K562 (cell line): Measurements from ENCODE around the gene RUNDC1. TPM values are rescaled to one million over a fixed set of nuclear protein-coding genes. Genes with fewer than 3 reads are reported as not detected.

Experiments
- CEBPZ ChIP-seq: fragments of 150-350 bp; IDR thresholded peaks from 2 replicates; pipeline ENCODE4 v1.6.1; 2014; ENCODE audit warnings: low read depth, mild to moderate bottlenecking, low read length, borderline replicate concordance
- CTCF ChIP-seq, 3 experiments: IDR thresholded peaks in 2 of 3; conservative IDR thresholded peaks in 1 of 3; 2 replicates each; pipeline ENCODE4 v1.5.1; 2011 to 2012; ENCODE audit warnings: low read length in 3 of 3, mild to moderate bottlenecking in 3 of 3, control low read depth in 2 of 3, improper control_type of control experiment in 1 of 3, inconsistent platforms in 1 of 3, low read depth in 1 of 3, mixed read lengths in 1 of 3, moderate library complexity in 1 of 3; ENCODE audit not compliant: insufficient read depth in 2 of 3
- DIDO1 ChIP-seq: fragments of 450-650 bp; IDR thresholded peaks from 2 replicates; pipeline ENCODE4 v1.6.1; 2016; ENCODE audit warnings: low read depth, missing biosample characterization, missing genetic modification characterization
- E4F1 ChIP-seq: fragments of 250-450 bp; sonication (Bioruptor Pico); IDR thresholded peaks from 2 replicates; pipeline ENCODE4 v1.5.0; 2021; ENCODE audit warnings: mild to moderate bottlenecking, borderline replicate concordance
- HES1 ChIP-seq: fragments of 450-650 bp; IDR thresholded peaks from 2 replicates; pipeline ENCODE4 v1.6.1; 2016; ENCODE audit warnings: low read depth, mild to moderate bottlenecking, moderate library complexity
- NFE2L1 ChIP-seq: fragments of 450-650 bp; IDR thresholded peaks from 2 replicates; pipeline ENCODE4 v1.6.1; 2016; ENCODE audit warnings: missing genetic modification characterization, low read depth, mild to moderate bottlenecking, missing compliant biosample characterization, moderate library complexity, borderline replicate concordance
- NFRKB ChIP-seq: fragments of 450-650 bp; IDR thresholded peaks from 2 replicates; pipeline ENCODE4 v1.6.1; 2016; ENCODE audit warnings: low read depth
- NRF1 ChIP-seq, 2 experiments: fragments of 450-650 bp; IDR thresholded peaks in 1 of 2; conservative IDR thresholded peaks in 1 of 2; 2 replicates each; pipeline ENCODE4 v1.6.1; 2014; ENCODE audit warnings: mild to moderate bottlenecking in 2 of 2
- PKNOX1 ChIP-seq: fragments of 450-650 bp; IDR thresholded peaks from 2 replicates; pipeline ENCODE4 v1.6.1; 2016
- SAP30 ChIP-seq: fragments of 200-600 bp; sonication (generic); IDR thresholded peaks from 2 replicates; pipeline ENCODE4 v1.6.1; 2012; ENCODE audit warnings: borderline replicate concordance, low read depth, mild to moderate bottlenecking, moderate library complexity, low read length, control low read depth, inconsistent platforms; ENCODE audit not compliant: insufficient read depth, poor library complexity, severe bottlenecking
- TFAP4 ChIP-seq: sonication (generic); formaldehyde crosslinking; IDR thresholded peaks from 2 replicates; pipeline ENCODE4 v1.8.0; 2022; ENCODE audit warnings: missing genetic modification reagents, mild to moderate bottlenecking, moderate library complexity, borderline replicate concordance
- TOE1 ChIP-seq, 2 experiments: fragments of 450-650 bp in 1 of 2; sonication (generic) in 1 of 2; formaldehyde crosslinking in 1 of 2; IDR thresholded peaks; 2 replicates each; pipeline versions ENCODE4 v1.7.1 to v1.8.0; 2016 to 2022; ENCODE audit warnings: borderline replicate concordance in 2 of 2, mild to moderate bottlenecking in 2 of 2, antibody characterized with exemption in 1 of 2, inconsistent platforms in 1 of 2, low read depth in 1 of 2, missing genetic modification reagents in 1 of 2, moderate library complexity in 1 of 2
- ZFX ChIP-seq: sonication (generic); formaldehyde crosslinking; IDR thresholded peaks from 2 replicates; pipeline ENCODE4 v1.8.0; 2022; ENCODE audit warnings: mild to moderate bottlenecking, missing genetic modification reagents, moderate library complexity
- polyA plus RNA-seq, 8 experiments: library from polyadenylated mRNA; depleted of rRNA in 4 of 8; stranded (reverse) in 5 of 8; unstranded in 3 of 8; fragments of >200 nt; fragmentation: Nextera tagmentation in 2 of 8; fragmentation: Illumina TruSeq in 1 of 8; extraction: Ambion mirVana in 2 of 8; extraction: Trizol in 1 of 8; gene quantifications; 2 replicates each; pipeline versions ENCODE4 v1.2.1 to v1.2.3, GENCODE V29; 2011 to 2014; ENCODE audit warnings: inconsistent platforms in 1 of 8, missing spikeins in 1 of 8
- total RNA-seq, 7 experiments: library from RNA; depleted of rRNA in 6 of 7; stranded (reverse); fragments of >200 nt in 6 of 7; fragmentation: Illumina TruSeq in 2 of 7; extraction: Trizol in 2 of 7; gene quantifications; 2 replicates each; pipeline versions ENCODE4 v1.2.1 to v1.2.3, GENCODE V29; 2011 to 2021; ENCODE audit warnings: low replicate concordance in 1 of 7

RUNDC1 gene
- total and polyA plus RNA-seq, 9 of the 15 experiments (the other 6 are each of a cell fraction or from before 2014, with no cell fraction given): 3.4 to 12.6 (median 9.4) TPM

- TF ChIP-seq E4F1 (CRISPR knock-in tag): no peak
- TF ChIP-seq TOE1 (IDR thresholded peaks at IDR 0.05; ENCODE audit: borderline replicate concordance): peak; percentile 58; the same call in 1 of the 2 replicates
- TF ChIP-seq TOE1 (CRISPR knock-in tag; IDR thresholded peaks at IDR 0.05; ENCODE audit: borderline replicate concordance, low read depth): no peak
- TF ChIP-seq TFAP4 (CRISPR knock-in tag): peak; percentile 66; the same call in 1 of the 2 replicates
- peak; percentile 25; the same call in 1 of the 2 replicates for TF ChIP-seq PKNOX1
- TF ChIP-seq SAP30: peak; percentile 86
- no peak for TF ChIP-seq CEBPZ
- no peak for TF ChIP-seq NFE2L1
- TF ChIP-seq NFRKB: peak; percentile 53; the same call in 1 of the 2 replicates
- peak; percentile 90 for TF ChIP-seq ZFX
- peak; percentile 89 to 95 (median 90) for TF ChIP-seq CTCF (IDR thresholded peaks at IDR 0.05 in 2 of 3, conservative IDR thresholded peaks at IDR 0.05 in 1 of 3; ENCODE audit: insufficient read depth in 2 of 3, low read depth in 1 of 3, low read length in 3 of 3)
- TF ChIP-seq HES1: no peak
- no peak for TF ChIP-seq DIDO1 (tag)
- peak; percentile 57 to 63 for TF ChIP-seq NRF1 (conservative IDR thresholded peaks at IDR 0.05 in 1 of 2, IDR thresholded peaks at IDR 0.05 in 1 of 2)
Observed at GRCh38 chr17:43024407-43025289, 44.3 kb downstream of the RUNDC1 start, which contains the start of gene RND2 (continued).
